ENCODE measurements around the gene MALAT1.
"Not testable (repeated sequence)": the region's sequence is repeated elsewhere in the genome, so short reads cannot be mapped to it uniquely, and the experiment has no call there.

MALAT1 gene

DNA sequence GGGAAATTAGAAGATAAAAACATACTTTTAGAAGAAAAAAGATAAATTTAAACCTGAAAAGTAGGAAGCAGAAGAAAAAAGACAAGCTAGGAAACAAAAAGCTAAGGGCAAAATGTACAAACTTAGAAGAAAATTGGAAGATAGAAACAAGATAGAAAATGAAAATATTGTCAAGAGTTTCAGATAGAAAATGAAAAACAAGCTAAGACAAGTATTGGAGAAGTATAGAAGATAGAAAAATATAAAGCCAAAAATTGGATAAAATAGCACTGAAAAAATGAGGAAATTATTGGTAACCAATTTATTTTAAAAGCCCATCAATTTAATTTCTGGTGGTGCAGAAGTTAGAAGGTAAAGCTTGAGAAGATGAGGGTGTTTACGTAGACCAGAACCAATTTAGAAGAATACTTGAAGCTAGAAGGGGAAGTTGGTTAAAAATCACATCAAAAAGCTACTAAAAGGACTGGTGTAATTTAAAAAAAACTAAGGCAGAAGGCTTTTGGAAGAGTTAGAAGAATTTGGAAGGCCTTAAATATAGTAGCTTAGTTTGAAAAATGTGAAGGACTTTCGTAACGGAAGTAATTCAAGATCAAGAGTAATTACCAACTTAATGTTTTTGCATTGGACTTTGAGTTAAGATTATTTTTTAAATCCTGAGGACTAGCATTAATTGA, 1.0 kb downstream of the MALAT1 start:
- no peak for DNase-seq

DNA sequence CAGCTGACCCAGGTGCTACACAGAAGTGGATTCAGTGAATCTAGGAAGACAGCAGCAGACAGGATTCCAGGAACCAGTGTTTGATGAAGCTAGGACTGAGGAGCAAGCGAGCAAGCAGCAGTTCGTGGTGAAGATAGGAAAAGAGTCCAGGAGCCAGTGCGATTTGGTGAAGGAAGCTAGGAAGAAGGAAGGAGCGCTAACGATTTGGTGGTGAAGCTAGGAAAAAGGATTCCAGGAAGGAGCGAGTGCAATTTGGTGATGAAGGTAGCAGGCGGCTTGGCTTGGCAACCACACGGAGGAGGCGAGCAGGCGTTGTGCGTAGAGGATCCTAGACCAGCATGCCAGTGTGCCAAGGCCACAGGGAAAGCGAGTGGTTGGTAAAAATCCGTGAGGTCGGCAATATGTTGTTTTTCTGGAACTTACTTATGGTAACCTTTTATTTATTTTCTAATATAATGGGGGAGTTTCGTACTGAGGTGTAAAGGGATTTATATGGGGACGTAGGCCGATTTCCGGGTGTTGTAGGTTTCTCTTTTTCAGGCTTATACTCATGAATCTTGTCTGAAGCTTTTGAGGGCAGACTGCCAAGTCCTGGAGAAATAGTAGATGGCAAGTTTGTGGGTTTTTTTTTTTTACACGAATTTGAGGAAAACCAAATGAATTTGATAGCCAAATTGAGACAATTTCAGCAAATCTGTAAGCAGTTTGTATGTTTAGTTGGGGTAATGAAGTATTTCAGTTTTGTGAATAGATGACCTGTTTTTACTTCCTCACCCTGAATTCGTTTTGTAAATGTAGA, 1.7 kb downstream of the MALAT1 start:
- peak; percentile 37 for DNase-seq

GRCh38 chr11:65501186-65501471, 2.3 kb downstream of the MALAT1 start:
- DNase-seq = no peak

GRCh38 chr11:65501472-65502273, 2.8 kb downstream of the MALAT1 start:
- no peak for DNase-seq

- no peak for DNase-seq
Measured at GRCh38 chr11:65502274-65502554, 3.4 kb downstream of the MALAT1 start.

DNA sequence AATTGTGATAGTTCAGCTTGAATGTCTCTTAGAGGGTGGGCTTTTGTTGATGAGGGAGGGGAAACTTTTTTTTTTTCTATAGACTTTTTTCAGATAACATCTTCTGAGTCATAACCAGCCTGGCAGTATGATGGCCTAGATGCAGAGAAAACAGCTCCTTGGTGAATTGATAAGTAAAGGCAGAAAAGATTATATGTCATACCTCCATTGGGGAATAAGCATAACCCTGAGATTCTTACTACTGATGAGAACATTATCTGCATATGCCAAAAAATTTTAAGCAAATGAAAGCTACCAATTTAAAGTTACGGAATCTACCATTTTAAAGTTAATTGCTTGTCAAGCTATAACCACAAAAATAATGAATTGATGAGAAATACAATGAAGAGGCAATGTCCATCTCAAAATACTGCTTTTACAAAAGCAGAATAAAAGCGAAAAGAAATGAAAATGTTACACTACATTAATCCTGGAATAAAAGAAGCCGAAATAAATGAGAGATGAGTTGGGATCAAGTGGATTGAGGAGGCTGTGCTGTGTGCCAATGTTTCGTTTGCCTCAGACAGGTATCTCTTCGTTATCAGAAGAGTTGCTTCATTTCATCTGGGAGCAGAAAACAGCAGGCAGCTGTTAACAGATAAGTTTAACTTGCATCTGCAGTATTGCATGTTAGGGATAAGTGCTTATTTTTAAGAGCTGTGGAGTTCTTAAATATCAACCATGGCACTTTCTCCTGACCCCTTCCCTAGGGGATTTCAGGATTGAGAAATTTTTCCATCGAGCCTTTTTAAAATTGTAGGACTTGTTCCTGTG, 3.9 kb downstream of the MALAT1 start:
- DNase-seq = no peak

DNA sequence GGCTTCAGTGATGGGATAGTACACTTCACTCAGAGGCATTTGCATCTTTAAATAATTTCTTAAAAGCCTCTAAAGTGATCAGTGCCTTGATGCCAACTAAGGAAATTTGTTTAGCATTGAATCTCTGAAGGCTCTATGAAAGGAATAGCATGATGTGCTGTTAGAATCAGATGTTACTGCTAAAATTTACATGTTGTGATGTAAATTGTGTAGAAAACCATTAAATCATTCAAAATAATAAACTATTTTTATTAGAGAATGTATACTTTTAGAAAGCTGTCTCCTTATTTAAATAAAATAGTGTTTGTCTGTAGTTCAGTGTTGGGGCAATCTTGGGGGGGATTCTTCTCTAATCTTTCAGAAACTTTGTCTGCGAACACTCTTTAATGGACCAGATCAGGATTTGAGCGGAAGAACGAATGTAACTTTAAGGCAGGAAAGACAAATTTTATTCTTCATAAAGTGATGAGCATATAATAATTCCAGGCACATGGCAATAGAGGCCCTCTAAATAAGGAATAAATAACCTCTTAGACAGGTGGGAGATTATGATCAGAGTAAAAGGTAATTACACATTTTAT, 4.6 kb downstream of the MALAT1 start:
- DNase-seq = no peak

DNA sequence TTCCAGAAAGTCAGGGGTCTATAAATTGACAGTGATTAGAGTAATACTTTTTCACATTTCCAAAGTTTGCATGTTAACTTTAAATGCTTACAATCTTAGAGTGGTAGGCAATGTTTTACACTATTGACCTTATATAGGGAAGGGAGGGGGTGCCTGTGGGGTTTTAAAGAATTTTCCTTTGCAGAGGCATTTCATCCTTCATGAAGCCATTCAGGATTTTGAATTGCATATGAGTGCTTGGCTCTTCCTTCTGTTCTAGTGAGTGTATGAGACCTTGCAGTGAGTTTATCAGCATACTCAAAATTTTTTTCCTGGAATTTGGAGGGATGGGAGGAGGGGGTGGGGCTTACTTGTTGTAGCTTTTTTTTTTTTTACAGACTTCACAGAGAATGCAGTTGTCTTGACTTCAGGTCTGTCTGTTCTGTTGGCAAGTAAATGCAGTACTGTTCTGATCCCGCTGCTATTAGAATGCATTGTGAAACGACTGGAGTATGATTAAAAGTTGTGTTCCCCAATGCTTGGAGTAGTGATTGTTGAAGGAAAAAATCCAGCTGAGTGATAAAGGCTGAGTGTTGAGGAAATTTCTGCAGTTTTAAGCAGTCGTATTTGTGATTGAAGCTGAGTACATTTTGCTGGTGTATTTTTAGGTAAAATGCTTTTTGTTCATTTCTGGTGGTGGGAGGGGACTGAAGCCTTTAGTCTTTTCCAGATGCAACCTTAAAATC, 5.3 kb downstream of the MALAT1 start:
- DNase-seq = no peak

DNA sequence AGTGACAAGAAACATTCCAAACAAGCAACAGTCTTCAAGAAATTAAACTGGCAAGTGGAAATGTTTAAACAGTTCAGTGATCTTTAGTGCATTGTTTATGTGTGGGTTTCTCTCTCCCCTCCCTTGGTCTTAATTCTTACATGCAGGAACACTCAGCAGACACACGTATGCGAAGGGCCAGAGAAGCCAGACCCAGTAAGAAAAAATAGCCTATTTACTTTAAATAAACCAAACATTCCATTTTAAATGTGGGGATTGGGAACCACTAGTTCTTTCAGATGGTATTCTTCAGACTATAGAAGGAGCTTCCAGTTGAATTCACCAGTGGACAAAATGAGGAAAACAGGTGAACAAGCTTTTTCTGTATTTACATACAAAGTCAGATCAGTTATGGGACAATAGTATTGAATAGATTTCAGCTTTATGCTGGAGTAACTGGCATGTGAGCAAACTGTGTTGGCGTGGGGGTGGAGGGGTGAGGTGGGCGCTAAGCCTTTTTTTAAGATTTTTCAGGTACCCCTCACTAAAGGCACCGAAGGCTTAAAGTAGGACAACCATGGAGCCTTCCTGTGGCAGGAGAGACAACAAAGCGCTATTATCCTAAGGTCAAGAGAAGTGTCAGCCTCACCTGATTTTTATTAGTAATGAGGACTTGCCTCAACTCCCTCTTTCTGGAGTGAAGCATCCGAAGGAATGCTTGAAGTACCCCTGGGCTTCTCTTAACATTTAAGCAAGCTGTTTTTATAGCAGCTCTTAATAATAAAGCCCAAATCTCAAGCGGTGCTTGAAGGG, 6.0 kb downstream of the MALAT1 start:
- no peak for DNase-seq

GRCh38 chr11:65505466-65506289, 6.8 kb downstream of the MALAT1 start:
- no peak for DNase-seq

DNA sequence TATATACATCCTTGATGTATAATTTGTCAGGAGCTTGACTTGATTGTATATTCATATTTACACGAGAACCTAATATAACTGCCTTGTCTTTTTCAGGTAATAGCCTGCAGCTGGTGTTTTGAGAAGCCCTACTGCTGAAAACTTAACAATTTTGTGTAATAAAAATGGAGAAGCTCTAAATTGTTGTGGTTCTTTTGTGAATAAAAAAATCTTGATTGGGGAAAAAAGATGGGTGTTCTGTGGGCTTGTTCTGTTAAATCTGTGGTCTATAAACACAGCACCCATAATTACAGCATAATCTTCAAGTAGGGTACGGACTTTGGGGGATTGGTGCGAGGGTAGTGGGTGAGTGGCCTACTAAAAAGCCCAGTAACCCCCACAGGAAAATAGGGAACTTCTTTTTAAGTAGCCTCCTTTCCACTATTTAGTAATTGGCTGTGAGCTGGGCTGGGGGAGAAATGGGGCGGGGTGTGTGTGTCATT, 7.5 kb downstream of the MALAT1 start:
- no peak for DNase-seq

DNA sequence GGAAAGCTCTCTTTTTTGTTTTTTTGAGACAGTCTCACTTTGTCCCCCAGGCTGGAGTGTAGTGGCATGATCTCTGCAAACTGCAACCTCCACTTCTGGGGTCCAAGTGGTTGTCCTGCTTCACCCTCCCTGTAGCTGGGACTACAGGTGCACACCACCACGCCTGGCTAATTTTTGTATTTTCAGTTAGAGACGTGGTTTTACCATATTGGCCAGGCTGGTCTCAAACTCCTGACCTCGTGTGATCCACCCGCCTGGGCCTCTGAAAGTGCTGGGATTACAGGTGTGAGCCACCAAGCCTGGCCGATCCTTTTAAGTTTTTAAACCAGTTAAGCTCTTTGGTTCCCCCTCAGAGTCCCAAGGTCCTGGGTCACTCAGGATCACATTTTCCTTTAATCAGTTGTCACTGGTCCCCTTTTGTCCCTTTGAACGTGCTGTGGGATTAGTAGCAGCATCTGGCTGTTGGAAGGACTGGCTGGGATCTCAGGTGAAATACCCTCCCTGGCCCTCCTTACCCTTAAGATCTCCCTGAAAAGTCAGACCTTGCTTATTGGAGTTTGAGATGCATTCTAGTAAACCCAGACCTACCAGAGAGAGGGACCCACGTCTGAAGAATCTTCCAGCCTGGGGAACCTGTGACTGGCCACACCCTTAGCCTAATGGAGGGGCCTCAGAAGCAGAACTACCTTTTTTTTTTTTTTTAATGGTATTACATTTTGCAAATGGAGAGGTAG, 8.1 kb downstream of the MALAT1 start:
- peak; percentile 58 for DNase-seq

- not testable (repeated sequence) for DNase-seq
Measured at GRCh38 chr11:65512311-65512710, 13.5 kb downstream of the MALAT1 start.

GRCh38 chr11:65516135-65516968, 17.5 kb downstream of the MALAT1 start:
- DNase-seq = no peak

DNA sequence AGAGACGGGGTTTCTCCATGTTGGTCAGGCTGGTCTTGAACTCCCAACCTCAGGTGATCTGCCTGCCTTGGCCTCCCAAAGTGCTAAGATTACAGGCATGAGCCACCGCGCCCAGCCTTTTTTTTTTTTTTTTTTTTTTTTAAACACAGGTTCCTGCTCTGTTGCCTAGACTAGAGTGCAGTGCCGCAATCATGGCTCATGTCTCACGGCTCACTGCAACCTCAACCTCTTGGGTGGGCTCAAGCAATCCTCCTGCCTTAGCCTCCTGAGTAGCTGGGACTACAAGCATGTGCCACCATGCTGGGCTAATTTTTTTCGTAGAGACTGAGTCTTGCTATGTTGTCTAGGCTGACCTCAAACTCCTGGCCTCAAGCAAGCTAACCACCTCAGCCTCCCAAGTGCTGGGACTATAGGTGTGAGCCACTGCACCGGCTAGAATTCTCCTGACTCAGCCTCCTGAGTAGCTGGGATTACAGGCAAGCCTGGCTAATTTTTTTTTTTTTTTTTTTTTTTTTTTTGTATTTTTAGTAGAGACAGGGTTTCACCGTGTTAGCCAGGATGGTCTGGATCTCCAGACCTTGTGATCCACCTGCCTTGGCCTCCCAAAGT, 20.2 kb downstream of the MALAT1 start:
- DNase-seq = not testable (repeated sequence)

DNA sequence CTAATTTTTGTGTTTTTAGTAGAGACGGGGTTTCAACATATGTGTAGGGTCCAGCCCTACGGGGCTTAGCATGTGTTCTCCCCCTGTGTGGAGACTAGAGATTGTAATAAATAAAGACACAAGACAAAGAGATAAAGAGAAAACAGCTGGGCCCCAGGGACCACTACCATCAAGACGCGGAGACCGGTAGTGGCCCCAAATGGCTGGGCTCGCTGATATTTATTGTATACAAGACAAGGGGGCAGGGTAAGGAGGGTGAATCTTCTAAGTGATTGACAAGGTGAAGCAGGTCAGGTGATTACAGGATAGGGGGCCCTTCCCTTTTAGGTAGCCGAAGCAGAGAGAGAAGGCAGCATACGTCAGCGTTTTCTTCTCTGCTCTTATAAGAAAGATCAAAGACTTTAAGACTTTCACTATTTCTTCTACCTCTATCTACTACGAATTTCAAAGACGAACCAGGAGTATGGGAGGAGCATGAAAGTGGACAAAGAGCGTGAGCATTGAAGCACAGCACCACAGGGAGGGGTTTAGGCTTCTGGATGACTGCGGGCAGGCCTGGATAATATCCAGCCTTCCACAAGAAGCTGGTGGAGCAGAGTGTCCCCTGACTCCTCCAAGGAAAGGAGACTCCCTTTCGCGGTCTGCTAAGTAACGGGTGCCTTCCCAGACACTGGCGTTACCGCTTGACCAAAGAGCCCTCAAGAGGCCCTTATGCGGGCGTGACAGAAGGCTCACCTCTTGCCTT, 23.1 kb downstream of the MALAT1 start:
- not testable (repeated sequence) for DNase-seq

All from activated CD4-positive, alpha-beta T cell treated with anti-CD3 and anti-CD28 coated beads for 1 hour (primary cell).